Activated CD8-positive, alpha-beta memory T cell treated with anti-CD3 and anti-CD28 coated beads for 1 hour (primary cell): Measurements from ENCODE around the gene AKT1.
"Not testable (repeated sequence)": the region's sequence is repeated elsewhere in the genome, so short reads cannot be mapped to it uniquely, and the experiment has no call there.

Source experiments
- DNase-seq, 2 donors: peaks; one replicate each; pipeline ENCODE4 v3.0.0-alpha.2; 2020; ENCODE audit warnings: low read depth in 1 of 2; ENCODE audit errors: extremely low read depth in 1 of 2

AKT1 gene

DNA sequence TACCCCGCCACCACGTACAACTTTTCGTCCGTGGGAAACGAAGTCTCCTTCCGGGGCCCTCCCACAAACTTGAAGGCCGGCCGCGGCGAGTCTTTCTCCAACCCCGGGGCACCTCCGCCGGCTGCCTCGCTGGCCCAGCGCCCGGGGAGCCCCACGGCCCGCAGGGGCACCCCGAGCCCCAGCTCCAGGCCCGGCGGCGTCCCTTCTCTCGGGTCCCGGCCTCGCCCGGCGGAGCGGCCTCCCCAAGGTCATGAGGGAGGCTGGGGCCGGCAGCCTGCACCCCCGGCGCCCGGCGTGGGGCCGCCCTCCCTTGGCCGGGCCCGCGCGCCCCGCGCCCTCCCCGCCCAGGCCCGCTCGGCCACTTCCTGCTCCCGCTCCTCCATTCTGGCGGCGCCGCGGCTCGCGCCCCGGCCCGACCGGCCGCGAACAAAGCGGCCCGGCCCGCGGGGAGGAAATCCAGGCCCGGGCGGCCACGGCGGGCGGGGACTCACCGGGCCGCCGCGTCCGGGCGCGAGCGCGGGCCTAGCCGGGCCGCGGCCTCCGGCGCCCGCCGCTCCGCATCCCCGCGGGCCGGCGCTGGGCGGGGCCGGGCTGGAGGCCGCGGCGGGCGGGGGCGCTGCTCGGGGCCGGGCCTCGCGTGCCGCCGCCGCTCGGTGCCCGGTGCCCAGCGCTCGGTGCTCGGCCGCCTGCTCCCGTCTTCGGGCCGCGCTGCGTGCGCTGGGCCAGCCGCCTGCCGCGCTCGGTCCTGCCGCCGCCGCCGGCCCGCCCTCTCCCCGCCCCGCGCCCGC, at the start of gene AKT1:
Gene AKT1, minus strand, starts transcription at position 756 of the 788 bp plus-strand sequence. CDS start 3,105 bp downstream, outside the sequence.
- DNase-seq = no peak

DNA sequence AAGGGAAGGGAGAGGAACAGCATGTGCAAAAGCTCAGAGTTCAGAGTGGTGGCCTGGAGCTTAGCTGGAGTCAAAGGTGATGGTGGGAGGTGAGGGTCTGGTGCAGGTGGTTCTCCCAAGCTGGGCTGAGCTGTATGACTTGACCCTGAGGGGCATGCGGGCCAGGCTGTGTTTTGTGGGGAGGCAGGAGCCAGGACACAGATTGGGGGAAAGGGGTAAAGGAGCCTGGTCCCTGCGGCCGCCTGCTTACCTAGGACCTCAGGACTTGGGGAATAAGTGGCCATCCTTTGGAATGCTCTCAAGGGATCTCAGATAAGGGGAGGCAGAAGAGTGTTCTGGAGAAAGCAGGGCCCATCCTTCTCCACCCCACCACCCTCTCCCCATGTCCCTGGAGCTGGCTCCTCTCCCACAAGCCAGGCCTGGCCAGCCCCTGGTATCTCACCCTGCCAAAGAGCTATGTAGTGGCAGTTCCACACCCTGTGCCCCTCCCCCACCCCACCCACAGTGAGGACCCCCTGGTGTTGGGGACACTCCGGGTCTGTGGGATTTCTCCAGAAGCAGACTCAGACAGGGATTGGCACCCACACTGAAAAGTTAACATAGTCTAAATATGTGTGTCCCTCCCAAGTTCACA, 49.6 kb upstream of the AKT1 start:
- DNase-seq = no peak

- no peak for DNase-seq
Observed at GRCh38 chr14:104844306-104845032, 48.9 kb upstream of the AKT1 start.

DNA sequence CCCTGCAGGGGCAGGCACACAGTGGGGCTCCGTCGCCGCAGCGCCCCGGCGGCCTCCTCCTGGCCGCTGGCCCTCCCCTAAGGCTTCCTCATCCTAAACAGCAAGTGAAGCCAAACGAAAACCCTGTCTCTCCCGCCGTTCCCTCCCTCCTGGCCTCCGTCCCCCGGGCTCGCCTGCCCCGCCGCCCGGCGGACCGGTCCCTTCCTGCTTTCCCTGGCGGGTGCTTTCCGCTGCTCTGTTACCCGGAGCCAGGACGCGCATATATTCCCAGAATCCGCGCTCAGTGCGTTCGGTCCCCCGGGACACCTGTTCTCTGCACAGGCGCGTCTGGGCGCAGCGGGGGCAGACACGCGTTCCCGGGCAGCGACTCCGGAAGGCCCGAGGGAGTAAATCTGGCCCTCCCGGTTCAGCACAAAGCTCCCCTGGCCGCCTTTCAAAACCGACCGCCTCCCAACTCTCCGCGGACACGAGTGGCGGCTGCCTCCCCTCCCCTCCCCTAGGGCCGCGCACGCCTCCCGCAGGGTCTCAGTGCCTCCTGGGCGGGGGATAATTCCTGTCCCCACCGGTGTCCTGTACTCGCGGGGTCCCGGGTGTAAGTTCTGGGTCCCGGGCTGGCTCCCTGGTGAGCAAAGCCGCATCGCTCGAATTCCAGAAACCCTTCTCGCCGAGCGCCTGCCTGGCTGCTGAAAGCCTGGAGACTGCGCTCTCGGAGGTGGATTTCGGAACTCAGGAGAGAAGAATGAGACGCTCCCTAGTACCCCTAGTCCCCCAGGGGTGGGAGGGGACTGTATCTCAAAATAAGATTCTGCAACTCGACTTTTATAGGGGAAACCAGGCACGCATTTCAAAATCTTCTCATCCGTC, 48.1 kb upstream of the AKT1 start:
- DNase-seq = no peak

DNA sequence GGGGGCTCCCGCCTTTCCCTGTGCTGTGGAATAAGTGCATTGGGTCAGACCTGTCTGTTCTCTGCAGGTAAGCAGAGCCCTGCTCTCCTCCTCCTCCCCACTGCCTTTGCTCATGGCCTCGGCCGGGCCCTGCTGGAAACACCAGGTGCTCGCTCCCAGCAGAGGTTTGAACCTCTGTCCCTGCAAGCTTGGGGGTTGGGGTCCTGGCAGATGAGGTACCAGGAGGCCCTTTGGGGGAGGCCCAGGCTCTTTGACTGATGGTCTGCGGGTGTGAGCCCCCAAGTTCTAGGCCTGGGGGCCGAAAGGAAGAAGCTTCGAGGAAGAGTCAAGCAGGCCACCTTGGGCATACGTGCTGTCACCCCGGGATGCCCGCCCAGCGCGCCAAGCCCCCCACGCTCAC, 47.5 kb upstream of the AKT1 start:
- no peak for DNase-seq

- DNase-seq = no peak
Observed at GRCh38 chr14:104841730-104842129, 46.2 kb upstream of the AKT1 start.

GRCh38 chr14:104836171-104836935, 40.8 kb upstream of the AKT1 start:
- not testable (repeated sequence) for DNase-seq

DNA sequence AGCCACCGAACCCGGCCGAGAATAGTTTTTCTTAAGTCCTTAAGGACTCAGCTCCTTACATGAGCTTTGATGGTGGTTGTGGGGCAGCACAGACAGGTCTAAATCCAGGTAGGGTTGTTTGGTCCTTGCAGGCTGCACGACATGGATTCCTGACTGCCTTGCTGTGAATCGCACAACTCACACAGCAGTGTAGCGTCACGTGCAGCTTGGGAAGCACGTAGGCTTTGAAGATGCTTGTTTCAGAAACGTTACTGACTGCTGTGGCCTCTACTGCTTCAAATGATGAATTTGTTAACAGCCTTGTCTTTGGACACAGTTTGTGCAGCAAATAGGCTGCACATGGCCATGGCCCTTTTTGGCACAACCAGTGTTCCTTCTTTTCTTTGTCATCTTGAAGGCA, 35.2 kb upstream of the AKT1 start:
- DNase-seq = no peak

DNA sequence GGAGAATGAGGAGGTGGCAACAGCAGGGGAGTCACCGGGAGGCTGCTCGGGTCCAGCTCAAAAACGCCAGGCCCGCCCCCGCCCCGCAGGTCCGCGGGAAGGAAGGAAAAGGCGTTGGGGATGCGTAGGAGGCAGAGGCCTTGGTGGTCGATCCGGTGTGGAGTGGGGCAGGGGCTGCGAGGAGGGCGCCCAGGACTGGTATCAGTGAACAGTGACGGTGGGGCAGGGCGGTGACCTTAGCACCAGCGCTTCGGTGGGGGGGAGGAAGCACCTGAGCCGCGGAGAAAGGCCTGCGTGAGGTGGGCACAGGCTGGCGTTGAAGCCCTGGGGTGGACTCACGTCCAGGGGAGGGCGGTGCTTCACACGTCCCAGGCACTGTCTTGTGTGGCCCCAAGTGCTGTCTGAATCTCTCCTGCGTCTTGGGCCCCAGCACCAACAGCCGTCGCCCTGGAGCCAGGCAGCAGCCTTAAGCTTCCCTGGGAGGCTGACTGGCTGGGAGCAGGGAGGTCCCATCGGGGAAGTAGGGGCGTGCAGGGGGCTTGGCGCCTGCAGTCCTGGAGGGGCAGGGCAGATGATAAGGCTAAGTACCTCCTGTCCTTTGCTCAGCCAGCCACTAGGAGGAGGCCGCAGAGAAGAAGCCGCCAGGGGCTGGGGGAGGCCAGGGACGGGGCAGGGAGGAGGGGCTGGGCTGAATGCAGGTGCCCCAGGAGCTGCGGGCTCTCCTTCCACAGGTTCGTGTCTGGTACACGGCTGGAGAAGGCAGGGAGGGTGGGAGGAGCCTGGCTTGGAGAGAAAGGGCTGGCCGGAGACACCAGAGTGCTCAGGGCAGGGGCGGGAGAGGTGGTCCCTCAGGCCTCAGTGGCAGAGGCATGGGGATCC, 31.9 kb upstream of the AKT1 start:
- DNase-seq = no peak

GRCh38 chr14:104826861-104827176, 31.3 kb upstream of the AKT1 start:
- no peak for DNase-seq

- DNase-seq = peak; percentile 80 to 98
Observed at GRCh38 chr14:104826189-104826860, 30.8 kb upstream of the AKT1 start.

DNA sequence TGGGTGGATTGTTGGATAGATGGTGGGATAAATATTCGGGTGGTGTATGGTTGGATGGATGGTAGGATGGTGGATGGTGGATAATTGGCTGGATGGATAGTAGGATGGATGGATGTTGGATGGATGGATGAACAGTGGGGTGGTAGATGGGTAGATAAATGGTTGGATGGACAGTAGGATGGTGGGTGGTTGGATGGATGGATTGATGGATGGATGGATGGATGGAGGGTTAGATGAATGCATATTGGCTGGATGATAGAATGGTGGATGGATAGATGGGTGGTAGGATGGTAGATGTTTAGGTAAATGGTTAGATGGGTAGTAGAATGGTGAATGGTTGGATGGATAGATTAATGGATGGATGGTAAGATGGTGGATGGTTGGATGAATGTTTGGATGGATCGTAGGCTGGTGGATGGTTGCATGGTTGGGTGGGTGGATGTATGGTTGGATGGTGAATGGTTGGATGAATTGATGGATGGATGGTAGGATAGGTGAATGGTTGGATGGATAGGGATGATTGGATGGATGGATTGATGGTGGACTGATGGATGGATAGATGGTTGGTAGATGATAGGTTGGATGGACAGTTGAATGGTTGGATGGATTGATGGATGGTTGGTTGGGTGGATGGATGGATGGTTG, 28.9 kb upstream of the AKT1 start:
- no peak for DNase-seq

DNA sequence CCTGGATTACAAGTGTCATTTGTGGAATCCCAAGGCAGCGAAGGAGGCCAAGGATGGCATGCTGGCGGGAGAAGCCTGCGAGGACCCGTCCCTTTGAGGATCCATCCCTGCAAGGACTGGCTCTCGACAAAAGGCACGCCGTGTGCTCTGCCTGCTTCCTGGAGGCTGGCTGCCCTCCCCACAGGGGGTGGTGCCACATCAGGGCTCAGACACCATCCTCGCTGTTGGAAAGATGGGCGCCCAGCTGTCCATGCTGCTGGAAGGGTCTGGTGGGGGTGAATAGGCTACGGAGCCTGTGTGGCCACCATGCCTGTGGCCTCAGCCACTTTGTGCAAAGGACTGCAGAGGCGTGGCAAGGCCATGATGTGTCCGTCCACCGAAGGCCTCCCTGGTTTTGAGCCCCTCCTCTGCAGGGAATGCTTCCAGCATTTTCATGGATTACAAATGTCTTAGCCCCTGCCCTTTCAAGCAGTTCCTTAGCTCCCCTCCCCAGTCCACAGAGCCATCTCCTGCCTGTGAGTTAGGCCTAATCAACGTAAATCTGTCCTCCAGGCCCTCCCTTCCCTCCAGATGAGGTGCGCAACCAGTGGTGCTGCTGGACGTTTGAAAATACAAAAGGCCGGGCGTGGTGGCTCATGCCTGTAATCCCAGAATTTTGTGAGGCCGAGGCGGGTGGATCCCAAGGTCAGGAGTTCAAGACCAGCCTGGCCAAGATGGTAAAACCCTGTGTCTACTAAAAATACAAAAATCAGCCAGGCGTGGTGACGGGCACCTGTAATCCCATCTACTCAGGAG, 27.5 kb upstream of the AKT1 start:
- no peak for DNase-seq

DNA sequence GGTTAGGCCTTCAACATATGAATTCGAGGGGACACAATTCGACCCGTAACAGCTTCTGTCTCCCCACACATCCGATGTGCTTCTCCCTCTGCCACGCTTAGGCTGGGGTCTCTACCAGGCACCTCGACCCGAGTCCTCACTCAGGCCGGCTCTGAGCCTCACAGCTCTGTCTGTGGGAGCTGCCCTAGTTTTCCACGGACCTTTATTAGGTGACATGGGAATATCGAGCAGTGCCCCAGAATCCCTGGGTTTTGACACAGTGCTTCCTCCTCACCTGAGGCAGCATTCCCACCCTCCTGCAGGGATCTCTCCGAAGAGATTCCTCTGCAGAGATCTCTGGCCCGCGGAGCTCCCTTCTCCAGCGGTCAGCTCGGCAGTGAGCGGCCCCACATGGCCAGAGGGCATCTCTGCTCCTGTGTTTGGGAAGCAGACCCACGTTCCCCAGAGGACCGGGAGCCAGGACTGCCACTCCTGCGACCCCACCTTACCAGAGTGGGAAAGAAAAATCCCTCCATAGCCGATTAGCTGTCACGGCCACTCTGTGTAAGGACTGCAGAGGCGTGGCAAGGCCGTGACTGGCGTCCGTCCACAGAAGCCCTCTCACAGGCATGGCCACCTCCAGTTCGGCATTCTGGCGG, 26.5 kb upstream of the AKT1 start:
- no peak for DNase-seq

DNA sequence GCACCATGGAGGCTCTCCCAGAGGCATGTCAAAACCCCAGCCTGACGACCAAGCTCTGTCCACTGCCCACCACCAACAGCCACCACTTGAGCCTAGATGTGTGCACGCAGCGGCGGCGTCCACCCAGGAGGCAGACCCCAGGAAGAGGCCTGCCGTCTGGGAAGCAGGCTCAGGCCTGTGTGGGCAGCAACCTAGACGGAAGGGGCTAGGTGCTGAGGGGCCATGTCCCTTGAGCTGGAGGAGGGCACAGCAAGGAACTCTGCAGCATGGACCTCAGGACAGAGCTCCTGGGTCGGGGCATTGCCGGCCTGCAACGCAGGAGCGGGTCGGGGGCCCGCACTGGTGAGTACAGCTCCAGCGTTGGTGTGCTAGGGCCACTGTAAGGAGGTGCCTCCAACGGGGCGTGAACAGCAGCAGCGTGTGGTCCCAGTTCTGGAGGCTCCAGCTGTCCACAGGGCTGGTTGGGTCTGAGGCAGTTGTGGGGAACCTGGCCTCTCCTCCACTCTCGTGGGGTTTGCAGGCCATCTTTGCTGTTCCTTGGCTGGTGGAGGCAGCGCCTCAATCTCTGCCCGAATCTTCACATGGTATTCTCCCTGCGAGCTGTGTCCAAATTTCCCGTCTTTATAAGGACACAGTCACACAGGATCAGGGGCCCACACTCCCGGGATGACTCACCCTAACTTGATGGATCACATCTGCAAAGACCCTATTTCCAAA, 25.8 kb upstream of the AKT1 start:
- DNase-seq = no peak

DNA sequence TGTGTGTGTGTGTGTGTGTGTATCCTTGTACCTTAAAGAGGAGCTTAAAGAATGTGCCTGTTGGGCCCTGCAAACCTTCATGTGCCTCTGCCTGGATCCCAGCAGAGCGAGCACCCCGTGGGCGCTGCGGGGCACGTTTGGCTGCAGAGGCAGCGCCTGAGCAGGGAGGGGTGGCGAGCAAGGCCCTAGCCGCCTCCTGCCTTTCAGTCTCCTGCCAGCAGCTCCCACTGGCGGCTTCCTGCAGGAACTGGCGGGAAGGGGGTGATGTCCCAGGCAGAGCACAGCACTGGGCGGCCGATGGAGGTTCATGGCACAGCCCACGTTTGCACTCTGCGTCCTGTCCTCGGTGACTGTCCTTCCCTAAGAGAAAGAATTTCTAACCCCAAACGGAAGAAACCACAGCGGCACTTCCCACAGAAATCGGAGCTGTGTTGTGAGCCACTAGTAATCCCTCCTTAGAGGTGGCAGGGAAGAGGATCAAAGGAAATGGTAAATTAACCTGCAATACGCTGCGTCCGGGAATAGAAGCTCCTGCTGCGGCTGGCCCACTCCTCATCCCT, 25.2 kb upstream of the AKT1 start:
- no peak for DNase-seq
